GM19035 (cell line): ENCODE data around the gene G6PC3.

ENCODE experiments used
- ATAC-seq: cut with Tn5 transposase; IDR thresholded peaks from one replicate; pipeline ENCODE4 v1.9.1; 2021; ENCODE audit not compliant: unreplicated experiment

Gene G6PC3

GRCh38 chr17:44059101-44059892, 11.2 kb upstream of the G6PC3 start:
- ATAC-seq: no peak

DNA sequence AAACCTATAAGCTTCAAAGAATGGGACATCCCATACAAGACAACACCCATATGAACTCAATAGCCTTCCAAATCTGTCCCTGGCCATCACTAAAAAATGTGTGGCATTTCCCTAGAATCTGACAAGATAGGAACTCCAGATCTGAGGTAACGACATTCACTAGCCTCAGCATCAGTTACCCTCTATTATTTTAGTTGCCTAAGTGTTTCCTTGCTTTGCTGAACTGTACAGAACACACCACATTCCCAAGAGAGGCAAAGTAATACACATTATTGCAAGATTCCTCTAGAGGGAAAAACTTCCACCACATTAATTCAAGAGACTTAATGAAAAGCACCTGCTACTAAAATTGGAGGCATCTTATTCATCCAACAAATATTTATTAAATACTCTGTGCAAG, 9.1 kb upstream of the G6PC3 start:
- ATAC-seq: no peak

- no peak for ATAC-seq
Measured at GRCh38 chr17:44062871-44063270, 7.7 kb upstream of the G6PC3 start.

GRCh38 chr17:44063704-44064639, 6.6 kb upstream of the G6PC3 start:
- no peak for ATAC-seq

DNA sequence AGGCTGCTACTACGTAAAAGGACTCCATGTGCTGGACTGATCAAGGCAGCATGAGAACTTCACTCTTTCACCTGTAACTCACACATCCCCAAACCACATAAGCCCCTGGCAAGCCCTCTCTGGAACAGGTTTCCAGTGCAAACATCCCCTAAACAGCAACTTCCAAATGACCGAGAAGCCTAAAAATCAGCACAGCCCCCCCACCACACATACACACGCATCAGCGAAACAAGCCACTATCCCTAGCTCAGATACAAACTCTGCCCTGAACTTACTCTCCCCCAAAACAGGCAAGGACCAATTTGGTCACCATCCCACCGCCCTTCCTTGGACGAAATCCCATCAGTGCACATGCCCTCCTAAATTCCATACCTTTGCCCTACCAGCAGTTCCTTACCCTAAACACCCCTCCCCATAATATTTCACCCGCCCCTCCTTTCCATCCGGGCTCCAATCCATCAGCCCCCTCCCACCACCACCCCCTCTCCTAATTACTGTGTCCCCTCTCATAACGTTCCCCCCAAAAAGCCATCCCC, 4.8 kb upstream of the G6PC3 start:
- ATAC-seq: no peak

DNA sequence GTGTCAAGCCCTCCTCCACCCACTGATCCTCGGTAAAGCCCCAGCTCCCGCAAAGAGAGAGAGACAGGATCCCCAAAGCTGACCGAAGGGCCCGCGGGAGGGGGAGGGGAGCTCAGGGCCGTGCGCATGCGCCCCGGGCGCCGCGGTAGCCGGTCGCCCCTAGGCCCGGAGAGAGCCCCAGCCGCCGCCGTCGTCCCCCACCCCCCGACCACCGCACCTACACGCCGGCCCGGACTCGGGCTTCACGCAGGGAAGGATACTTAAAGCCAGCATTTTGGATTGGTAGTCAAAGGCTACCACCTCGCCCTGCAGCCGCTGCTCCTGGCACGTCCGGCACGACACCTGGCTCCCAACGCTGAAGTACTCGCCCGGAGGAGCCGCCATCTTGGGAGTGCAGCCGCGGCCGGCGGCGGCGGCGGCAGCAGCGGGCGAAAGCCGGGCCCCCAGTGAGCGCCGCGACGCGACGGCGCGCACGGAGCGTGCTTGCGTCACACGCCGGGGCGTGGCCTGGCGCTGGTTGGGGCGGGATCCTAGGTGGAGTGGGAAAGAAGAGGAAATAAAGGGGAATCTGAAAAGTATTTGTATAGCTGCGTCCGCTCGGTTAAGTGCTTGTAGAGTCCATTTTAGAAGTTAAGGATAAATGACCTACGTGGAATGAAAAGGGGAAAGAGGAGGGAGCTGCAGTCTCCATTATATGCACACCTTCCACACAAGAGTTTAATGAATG, 4.2 kb upstream of the G6PC3 start, which contains the start of gene LSM12:
LSM12 (minus strand) TSS at position 468 of the 727 bp plus-strand sequence; CDS start at position 384, 84 bp downstream.
- peak; percentile 70 for ATAC-seq

- ATAC-seq: no peak
Measured at GRCh38 chr17:44067545-44067940, 3.0 kb upstream of the G6PC3 start.

DNA sequence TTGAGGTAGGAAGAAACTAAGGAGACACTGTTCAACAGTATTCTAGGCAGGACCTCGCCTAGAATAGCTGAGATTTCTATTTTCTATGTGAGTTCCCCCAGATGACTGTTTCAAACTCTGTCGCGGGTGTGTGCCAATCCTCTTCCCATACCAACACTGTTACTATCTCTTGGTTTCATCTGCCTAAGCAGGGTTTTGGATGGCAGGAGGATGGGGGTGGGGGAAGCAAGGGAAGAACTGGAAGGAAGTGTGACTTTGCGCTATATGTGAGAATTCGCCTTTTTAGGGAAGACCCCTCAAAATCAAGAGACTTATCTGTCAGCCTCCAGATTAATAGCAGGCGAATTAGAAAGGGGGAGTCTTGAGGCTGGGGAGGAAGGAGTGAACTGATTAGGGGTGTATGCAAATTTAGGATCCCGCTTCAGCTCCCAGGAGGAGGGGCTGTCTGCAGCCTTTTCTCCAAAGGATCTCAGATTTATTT, 521 bp upstream of the G6PC3 start:
- ATAC-seq: no peak

DNA sequence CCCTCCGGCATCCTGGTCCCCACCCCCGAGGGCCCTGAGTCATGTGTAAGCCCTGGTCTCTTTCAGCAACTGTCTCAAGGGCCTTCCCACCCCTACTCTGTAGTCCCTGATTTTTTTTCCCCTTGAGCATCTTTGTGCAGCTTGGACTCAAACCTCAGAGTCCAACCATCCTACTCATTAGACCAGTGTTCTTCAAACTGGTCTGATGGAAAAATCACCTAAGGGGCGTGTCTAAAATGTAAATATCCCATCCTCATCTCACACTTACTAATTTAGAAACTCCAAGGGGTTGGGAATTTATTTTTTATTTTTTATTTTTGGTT, 624 bp downstream of the G6PC3 start:
- no peak for ATAC-seq

- no peak for ATAC-seq
Measured at GRCh38 chr17:44071772-44072171, 1.2 kb downstream of the G6PC3 start.

DNA sequence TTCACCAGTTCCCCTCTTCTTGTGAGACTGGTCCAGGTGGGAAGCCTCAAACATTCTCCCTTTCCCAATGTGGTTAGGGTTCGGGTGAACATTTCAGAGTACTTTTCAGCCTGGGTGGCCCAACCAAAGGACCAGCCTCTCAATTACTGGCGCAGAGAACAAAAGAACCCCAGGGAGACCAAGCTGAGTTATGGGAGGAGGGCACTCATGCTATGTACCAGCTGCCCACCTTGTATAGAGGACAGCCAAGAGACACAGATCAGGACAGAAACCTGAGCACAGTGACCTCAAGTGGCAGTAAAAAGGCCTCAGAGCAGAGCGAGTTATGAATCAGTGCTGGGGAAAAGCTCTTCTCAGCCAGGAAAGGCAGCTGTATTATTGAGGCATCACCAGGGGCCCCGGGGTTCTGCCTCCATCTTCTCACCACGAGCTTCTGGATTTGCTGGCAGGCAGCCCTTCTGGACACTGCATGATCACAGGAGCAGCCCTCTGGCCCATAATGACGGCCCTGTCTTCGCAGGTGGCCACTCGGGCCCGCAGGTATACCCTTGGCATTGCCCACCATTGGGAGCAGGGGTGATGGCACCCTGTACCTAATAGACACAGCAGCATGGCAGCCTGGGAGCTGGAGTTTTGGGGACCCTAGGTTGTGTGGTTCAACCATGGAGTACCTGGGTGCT, 3.8 kb downstream of the G6PC3 start:
- no peak for ATAC-seq

GRCh38 chr17:44074911-44075285, 4.4 kb downstream of the G6PC3 start:
- no peak for ATAC-seq

- ATAC-seq: no peak
Measured at GRCh38 chr17:44075598-44076293, 5.2 kb downstream of the G6PC3 start.

DNA sequence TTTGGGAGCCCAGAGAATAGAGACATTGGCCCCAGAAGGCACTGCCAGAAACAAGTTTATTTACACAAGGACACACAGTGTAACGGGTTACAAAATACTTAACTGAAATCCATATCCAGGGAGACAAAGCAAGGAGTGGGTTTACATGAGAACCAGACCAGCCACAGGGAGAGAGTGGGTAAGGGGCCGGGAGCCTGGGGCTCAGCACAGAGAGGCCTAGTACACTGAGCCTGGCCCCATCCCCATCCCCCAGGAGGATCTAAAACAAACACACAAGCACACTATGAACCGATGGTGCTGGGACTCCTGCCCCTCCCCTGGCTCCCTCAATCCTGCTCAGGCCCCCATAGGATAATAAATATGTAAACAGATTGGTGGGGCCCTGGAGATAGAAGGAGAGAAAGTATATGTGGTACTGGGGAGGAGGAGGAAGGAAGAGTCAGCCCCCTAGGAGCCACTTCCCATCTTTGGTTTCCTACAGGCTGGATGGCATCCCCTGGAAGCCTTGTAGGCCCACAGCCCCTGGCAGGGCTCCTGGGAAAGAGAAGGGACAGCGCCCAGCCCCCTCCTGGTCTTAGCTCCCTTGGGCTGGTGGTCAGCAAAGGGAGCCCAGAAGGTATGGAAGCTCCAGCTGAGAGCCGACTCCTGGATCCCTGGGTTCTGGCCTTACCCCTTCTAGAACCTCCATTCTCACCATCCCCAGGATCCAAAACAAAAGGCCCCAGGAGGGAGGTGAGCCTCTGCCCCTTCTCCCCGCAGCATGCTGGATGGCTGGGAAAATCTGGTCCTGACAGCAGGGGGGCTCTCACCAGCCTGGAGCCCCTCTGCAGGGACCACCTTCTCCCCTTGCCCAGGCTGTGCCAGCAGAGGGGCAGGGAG, 6.4 kb downstream of the G6PC3 start:
- ATAC-seq: no peak

- ATAC-seq: no peak
Measured at GRCh38 chr17:44077595-44077909, 7.0 kb downstream of the G6PC3 start.

GRCh38 chr17:44078412-44078811, 7.9 kb downstream of the G6PC3 start:
- no peak for ATAC-seq

GRCh38 chr17:44079877-44080821, 9.6 kb downstream of the G6PC3 start:
- no peak for ATAC-seq

GRCh38 chr17:44081681-44082080, 11.1 kb downstream of the G6PC3 start:
- no peak for ATAC-seq
